NCI-H345 treated with DMSO at 0.1 percent for 48 hours (cell line): ENCODE results near the gene PIGL.
"Not testable (repeated sequence)": the region's sequence is repeated elsewhere in the genome, so short reads cannot be mapped to it uniquely, and the experiment has no call there.

Source experiments
- DNase-seq: peaks from one replicate; lab custom pipeline; 2025; ENCODE audit not compliant: unreplicated experiment; lab: John Stamatoyannopoulos, UW

The PIGL gene

DNA sequence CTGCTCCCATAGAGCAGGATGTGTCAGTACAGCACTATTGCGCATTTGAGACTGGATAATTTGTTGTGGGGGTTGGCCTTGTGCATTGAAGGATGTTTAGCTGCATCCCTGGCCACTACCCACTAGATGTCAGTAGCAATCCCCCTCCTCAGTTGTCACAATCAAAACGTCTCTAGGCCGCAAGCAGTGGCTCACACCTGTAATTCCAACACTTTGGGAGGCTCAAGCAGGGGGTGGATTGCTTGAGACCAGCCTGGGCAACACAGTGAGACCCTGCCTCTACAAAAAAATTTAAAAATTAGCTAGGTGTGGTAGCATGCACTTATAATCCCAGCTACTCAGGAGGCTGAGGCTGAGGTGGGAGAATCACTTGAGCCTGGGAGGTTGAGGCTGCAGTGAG lies 87.8 kb downstream of the PIGL start:
- DNase-seq: no peak

DNA sequence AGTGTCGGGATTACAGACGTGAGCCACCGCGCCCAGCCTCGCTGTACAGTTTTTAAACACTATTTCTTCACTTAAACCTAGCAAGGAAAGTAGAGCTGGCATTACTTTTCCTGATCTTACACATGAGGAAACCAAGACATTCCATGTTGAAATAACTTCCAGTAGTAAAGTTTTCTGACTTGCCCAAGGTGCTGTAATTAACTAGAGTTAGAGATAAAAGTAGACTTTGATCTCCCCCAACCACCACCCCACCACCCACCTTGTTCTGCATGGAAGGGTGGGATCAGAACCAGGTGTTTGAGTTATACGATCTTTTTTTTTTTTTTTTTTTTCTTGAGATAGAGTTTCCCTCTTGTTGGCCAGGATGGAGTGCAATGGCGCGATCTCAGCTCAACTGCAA lies 89.2 kb downstream of the PIGL start:
- DNase-seq: no peak

DNA sequence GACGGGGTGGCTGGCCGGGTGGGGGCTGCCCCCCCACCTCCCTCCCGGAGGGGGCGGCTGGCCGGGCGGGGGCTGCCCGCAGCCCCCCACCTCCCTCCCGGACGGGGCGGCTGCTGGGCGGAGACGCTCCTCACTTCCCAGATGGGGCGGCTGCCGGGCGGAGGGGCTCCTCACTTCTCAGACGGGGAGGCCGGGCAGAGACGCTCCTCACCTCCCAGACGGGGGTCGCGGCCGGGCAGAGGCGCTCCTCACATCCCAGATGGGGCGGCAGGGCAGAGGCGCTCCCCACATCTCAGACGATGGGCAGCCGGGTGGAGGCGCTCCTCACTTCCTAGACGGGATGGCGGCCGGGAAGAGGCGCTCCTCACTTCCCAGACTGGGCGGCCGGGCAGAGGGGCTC lies 95.1 kb downstream of the PIGL start:
- not testable (repeated sequence) for DNase-seq

DNA sequence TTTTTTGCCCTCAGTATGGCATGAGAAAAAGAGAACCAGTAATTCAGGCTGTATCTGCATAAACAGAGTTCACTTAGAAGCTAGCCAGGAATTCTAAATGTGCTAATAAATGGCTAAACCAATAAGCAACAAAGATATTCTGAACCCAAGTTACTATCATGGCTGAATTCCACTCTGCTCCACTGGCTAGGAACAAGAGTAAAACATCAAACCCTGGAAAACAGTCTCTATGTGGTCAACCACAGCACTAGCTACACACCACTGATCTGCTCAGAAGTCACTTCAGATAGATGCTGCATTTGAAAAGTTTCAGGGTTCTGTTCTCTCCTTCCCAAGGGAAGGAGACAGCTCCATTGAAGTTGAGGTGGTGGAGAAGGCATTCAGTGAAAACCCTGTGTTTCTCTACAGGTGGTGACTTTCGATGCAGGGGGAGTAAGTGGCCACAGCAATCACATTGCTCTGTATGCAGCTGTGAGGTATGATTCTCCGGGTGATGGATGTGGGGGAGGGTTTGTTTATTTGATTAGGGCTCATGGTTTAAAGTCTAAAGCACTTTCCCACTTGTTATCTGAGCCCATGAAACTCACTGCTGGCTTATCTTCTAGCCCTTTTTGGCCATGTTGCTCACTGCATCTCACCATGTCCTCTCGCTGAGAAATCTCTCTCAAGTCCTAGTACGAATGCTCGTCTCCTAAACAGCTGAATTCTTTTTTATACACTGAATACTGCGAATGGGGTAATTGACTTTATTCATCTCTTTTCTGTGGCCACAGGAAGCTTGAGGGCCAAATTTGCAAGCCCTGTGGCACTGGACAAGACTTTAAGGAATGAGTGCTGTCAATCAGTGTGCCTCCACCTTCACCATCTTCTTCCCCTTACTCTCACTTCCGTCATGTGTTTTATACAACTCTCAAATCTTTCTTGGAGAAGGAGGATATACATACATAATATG lies 96.4 kb downstream of the PIGL start:
- DNase-seq: no peak

DNA sequence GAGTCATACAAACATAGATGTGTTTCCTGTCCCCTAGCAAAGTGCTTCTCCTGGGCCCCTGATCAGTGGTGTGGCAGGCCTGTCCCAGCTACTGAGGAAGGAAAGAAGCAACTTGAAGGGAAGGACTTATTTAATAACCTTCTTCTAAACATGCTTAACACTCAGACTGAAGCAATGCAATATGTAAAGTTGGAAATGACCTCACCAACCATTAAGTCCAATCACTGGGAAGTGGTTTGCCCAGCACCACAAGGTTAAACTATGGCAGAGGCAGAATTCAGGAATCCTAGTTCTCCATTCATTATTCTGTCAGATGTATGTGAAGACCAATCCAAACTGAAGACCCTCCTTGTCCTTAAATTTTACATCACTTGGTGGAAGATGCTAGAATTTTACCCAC lies 97.2 kb downstream of the PIGL start:
- no peak for DNase-seq

DNA sequence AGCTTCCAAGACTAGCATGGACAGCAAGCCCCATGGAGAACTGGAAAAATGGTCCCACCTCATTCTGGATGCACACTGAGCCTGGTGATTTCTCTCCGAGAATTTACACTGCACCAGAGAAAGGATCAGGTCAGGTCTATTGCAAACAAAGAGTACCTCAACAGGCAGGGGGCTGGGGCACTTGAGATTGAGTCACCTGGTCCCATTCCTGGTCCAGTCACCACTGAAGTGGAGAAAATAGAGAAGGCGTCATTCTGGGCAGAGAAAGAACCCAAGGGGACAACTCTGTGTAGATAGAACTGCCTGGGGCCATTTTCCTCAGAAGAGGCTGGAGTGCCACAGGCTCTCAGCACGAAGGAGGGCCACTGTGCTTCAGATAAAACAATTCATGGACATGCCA lies 97.8 kb downstream of the PIGL start:
- no peak for DNase-seq

DNA sequence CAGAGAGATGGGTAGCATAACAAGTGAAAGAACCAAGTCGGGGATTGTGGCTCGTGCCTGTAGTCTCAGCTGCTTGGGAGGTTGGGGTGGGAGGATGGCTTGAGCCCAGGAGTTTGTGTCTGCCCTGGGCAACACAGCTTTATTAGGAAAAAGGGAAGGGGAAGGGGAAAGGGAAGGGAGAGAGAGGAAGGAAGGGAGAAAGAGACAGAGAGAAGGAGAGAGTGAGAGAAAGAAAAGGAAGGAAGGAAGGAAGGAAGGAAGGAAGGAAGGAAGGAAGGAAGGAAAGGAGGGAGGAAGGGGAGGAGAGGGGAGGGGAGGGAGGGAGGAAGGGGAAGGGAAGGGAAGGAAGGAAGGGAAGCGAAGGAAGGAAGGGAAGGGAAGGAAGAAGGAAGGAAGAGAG lies 103.0 kb downstream of the PIGL start:
- no peak for DNase-seq

DNA sequence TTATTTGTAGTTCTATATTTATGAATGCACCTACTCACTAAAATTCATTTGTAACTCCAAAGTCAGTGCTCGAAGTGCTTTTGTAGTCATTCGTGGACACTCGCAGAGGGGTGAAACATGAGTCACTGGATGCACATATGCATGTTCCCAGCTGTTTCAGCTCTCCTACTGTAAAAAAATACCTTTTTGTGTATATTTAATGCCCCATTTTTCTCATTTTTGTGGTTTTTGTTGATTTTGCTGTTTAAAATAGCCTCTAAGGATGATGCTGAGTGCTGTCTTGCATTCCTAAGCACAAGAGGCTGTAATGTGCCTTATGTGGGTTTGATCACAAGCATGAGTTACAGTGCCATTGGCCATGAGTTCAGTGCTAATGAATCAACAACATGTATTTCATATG lies 105.6 kb downstream of the PIGL start:
- no peak for DNase-seq

DNA sequence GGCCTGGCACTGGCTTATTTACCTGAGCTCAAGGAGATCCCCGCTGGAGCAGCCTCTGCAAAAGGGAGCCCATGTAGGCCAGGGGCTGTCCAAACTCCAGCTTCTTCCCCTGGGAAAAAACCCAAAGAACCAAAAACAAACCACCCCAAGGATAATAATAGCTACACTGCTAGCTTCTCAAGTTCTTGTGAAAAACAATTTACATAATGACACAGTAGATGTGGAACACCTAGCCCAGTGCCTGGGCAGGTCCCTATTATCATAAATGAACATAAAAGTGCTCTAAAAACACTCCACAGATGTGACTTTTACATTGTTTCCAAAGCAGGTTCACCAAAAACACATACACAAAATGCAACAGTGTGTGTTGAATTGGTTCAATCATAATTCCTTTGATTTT lies 109.0 kb downstream of the PIGL start:
- DNase-seq: no peak

DNA sequence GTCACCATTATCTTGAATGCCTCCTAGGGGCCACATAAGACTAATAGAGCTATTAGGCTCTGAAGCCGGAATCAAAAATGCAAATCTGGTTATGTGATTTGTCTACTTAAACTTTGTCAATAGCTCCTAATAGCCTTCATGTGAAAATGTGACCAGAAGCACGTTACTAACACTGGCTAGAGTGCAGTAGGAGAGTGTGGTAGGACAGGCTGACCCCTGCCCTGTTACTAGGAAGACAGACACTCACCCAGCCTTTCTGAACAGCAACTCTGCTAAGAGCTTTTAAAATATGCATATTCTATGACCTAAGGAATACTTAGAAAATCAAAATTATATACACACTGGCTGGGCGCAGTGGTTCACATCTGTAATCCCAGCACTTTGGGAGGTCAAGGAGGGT lies 110.0 kb downstream of the PIGL start:
- DNase-seq: no peak

DNA sequence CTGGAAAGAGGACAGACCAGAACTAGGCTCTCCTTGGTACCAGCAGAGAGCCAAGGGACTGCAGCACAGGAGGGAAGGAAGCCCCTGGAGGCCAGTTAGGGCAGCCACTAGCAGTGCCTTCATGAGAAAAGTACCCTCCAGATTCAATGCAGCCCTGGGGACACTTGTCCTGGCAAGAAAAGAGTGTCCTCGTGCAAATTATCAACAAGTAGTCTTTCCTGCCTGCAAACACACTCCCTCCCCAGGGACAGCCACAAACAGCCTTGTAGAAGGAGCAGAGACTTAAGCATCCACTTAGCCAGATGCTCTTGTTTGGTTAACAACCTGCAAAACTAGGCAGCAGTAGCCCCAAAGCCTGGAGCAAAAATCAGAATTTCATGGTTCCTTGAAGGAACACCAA lies 112.0 kb downstream of the PIGL start:
- no peak for DNase-seq

DNA sequence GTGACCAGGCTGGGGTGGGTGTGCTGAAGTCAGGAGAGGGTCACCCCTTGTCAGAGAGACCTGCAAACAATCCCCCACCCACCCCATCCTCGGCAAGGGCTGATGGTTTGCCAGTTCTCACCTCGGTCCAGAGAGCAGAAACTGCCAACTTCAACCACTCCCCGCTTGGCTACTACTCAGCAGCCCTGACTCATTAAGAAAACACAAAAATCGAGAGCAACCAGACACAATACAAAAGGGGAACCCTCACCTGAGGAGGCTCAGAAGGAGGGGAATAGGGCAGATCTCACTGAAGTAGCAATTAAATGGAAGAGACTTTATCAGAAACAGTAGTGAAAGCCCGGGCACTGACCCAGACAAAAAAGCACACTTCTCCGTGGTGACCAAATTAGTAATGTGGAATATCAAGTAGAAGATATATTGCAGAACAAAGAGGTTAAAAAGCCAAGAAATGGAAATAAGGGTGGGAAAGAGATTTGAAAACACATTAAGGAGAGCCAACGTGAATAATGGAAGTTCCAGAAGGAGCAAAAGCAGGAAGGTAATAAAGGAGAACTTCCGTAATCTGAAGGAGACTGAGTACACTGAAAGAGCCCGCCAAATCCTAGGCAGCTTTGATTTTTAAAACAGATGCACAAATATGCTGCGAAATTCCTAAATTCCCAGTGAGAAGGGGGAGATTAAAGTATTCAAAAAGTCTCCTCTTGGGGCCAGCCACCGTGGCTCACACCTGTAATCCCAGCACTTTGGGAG lies 112.7 kb downstream of the PIGL start:
- no peak for DNase-seq

DNA sequence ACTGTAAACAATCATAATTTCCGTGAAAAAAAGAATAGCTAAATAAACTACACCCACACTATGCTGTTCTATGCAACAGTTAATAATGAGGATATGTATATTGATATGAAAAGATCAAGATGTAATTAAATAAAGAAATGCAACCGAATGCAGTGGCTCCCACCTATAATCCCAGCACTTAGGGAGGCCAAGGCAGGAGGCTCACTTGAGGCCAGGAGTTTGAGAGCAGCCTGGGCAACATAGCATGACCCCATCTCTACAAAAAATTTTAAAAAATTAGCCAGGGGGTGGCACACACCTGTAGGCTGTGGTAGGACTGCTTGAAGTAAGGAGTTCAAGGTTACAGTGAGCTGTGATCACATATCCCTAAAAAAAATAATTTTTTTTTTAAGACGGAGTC lies 121.4 kb downstream of the PIGL start:
- no peak for DNase-seq

DNA sequence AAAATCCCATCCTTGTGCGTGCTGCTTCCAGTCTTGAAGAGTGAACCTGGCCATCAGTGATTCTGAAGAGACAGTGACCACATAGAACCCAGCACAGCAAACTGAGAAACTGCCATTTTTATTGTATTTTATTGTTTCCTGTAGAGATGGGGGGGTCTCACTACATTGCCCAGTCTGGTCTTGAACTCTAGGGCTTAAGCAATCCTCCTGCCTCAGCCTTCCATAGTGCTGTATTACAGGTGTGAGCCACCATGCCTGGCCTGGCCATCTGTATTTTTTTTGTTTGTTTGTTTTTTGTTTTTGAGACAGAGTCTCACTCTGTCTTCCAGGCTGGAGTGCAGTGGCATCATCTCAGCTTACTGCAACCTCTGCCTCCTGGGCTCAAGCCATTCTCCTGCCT lies 122.4 kb downstream of the PIGL start:
- no peak for DNase-seq

DNA sequence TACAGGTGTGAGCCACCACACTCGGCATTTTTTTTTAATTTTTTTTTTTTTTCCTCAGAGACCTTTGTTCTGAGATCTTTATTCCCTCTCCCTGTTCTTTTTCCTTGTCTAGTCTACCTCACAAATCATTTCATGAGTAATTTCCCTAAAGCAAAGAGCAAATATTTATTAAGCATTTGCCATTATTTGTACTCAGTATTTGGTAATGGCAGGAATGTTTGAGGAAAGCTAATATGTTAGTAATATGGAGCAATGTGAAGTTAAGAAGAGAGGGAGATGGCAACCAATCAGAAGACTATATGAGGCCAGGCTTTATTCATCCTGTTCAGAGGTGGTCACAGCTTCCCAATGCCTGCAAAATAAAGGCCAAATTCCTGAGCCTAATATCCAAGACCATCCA lies 122.9 kb downstream of the PIGL start:
- no peak for DNase-seq

DNA sequence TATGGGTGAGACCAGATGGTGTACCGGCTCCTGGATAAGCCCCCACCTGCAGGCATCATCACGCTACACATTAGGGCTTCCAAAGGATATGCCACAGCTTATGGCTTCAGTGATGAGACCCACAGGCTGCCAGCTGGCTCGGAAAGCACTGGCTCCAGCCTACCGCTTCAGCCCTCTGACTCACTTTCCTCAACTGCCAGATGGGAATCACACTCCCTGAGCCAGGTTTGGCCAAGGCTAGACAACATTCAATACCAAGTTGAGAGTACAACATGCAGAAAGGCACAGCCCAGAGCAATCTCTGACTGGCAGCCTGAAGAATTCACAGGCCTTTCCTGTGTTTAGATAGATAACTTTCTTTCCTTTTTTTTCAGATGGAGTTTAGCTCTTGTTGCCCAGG lies 126.0 kb downstream of the PIGL start:
- no peak for DNase-seq

DNA sequence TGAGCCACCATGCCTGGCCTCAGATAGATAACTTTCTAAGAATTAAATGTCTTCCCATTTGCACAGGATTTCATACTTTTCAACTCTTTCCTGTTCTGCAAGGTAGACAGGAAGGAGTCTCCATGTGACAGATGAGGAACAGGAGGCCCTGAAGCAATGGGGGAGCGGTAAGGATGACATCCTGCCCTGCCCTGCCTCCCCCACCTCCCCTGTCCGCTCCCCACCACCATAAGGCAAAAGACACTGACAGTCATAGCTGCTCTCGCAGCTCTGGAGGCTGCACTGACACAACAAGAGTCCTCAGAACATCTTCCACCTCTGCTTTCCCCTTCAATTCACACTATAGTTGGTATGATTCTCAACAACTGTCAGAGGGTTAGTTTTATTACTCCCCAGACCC lies 126.6 kb downstream of the PIGL start:
- DNase-seq: no peak

DNA sequence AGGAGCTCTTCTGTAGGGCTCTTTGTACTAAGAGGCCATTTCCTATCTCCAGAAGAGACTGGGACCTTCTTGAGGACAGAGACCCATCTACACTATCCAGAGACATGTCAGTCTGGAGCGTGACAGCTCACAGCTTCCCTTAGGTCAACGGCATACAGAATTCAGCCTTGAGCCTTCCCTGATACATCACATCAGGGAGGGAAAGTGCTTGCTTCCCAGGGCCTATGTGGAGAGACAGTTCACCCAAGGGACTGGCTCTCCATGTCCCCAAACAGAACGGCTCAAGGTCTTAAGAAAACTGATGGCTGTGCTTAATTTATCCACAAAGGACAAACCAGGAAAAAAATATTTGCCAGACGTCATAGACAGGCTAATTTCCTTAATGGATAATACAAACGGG lies 128.6 kb downstream of the PIGL start:
- DNase-seq: no peak

DNA sequence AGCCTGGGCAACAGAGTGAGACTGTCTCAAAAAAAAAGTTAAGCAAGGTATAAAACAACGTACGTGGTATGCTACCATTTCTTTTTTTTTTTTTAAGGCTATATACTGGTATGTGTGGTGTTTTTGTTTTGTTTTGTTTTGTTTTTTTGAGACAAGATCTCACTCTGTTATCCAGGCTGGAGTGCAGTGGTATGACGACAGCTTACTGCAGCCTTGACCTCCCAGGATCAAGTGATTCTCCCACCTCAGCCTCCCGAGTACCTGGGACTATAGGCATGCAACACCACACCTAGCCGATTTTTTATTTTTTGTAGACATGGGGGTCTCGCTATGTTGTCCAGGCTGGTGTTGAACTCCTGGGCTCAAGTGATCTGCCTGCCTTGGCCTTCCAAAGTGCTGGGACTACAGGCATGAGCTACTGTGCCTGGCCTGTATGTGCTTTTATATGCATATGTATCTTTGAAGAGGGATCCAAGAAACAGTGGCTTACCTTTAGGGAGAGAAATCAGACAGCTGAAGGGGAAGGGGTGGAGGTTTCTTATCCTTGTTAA lies 129.8 kb downstream of the PIGL start:
- no peak for DNase-seq

DNA sequence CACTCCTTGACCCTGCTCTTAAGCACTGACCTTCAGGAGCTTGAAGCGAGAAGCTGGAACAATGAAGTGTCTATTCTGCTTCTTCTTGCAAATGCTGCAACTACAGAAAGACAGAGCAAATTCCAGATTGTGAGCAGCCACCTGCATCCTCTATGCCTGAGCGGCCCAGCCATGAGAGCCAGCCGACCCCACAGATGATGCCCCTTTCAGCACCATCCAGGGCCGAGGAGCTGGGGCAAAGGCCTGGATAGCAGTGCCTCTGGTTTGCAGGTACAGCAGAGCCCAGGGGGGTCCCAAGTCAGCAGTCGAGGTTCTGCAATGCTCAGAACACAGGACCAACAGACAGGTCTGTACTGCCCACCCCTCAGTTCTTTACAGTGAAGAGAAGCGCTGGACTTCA lies 131.6 kb downstream of the PIGL start:
- DNase-seq: no peak

DNA sequence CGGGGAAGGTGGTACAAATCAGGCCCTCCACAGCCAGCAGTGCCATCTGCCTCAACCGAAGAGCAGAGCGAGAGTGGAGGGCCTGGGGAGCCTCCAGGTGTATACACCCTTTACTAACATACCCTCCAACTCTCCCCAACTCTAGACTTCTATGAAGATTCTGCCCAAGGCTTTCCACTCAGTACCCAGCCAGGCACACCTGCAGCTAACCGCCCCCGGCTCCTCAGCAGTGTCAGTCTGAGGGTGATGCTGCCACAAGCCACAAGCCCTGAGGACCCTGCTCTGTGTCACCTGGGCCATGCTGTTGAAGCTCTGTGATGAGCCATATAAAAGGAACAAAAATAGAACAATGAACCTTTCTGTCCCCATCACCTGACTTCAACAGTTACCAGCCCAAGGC lies 132.4 kb downstream of the PIGL start:
- no peak for DNase-seq

DNA sequence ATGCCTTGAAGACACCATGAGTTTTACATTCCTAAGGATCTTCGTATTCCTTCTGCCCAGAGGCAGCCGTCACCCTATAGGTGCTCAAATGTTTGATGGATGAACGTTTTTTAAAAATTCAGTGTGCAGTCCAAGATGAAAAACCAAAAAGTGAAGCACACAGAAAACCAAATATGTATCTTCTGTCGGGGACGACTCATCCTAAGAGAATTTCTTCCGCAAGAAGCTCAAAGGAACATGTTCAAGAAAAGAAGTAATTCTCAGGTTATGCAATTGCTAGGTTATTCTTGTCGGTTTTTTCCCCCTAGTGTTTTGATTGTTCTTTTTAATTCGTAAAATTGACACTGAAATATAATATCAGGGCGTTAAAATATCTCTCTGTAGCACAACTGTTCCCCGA lies 134.8 kb downstream of the PIGL start:
- DNase-seq: no peak
